Measurements from ENCODE around the gene CCNL2. TPM values are rescaled to one million over a fixed set of nuclear protein-coding genes. Genes with fewer than 3 reads are reported as not detected.

CCNL2 gene
- total RNA-seq, 2 experiments from 2014 or later: 120 to 124 TPM

- Mint-ChIP-seq H3K27me3 (peaks cover 12% of the 10 kb centered on the region), H3K36me3 (no peaks in the 10 kb centered on the region), H3K9me3 (ENCODE audit: low read depth) (no peaks in the 10 kb centered on the region), H3K27ac (no peak overlapping the region), H3K4me1 (peaks cover 2% of the 10 kb centered on the region), H3K4me3 (peak overlapping the region; percentile 20)
- CTCF ChIA-PET: no interaction called here
- ATAC-seq: no peak
- no peak for DNase-seq
Measured at GRCh38 chr1:1435911-1436629, 36.9 kb upstream of the CCNL2 start.

DNA sequence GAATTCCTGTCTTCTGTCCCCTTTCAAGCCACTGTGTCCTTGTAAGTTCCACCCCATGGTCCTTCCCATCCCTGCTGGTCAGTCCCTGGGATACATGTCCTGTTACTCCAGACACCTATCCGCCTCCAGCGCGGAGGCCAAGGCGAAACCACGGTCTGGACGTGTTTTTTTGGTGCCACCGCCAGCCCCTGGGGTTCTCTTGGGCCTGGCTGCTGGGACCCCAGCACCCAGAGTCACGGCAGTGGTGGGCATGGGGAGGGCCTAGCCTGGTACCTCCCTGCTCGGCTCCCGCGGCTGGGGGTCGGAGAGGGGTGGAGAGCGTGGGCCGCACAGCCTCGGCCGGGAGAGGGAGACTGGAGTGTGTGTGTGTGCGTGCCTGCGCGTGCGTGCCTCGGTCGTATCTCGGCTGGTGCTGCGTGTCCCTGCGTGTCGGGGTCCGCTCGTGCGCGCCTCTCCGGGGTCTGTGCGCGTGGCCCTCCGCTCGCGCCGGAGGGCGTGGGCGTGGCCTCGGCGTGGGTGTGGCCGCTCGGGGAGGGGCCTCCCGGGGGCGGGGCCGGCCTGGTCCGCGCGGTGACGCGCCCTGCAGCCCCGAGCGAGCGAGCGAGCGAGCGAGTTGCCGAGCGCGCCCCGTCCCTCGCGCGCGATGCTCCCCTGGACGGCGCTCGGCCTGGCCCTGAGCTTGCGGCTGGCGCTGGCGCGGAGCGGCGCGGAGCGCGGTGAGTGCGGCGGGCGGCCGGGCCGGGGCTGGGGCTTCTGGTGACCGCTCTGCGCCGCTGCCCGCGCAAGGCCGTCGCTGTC, 36.2 kb upstream of the CCNL2 start, which contains the start of gene VWA1:
Gene VWA1, plus strand, starts transcription at position 585 of the 798 bp plus-strand sequence. Its CDS starts 59 bp downstream, at position 644.
- Mint-ChIP-seq H3K27ac (no peak within 1 kb of the TSS), H3K9me3 (ENCODE audit: low read depth) (no peaks in the 10 kb centered on the region), H3K4me3 (peak within 1 kb of the TSS; percentile 20), H3K27me3 (peaks cover 12% of the 10 kb centered on the region), H3K36me3 (no peaks in the 10 kb centered on the region), H3K4me1 (peaks cover 2% of the 10 kb centered on the region)
- CTCF ChIA-PET: no interaction called here
- DNase-seq (peak; percentile 72), ATAC-seq (peak; percentile 89)

- Mint-ChIP-seq H3K27me3 (peaks cover 17% of the 10 kb centered on the region), H3K9me3 (ENCODE audit: low read depth) (no peaks in the 10 kb centered on the region), H3K36me3 (no peaks in the 10 kb centered on the region), H3K27ac (no peak overlapping the region), H3K4me1 (peaks cover 2% of the 10 kb centered on the region), H3K4me3 (peak overlapping the region; percentile 11)
- ATAC-seq (no peak), DNase-seq (no peak)
- CTCF ChIA-PET: no interaction called here
Measured at GRCh38 chr1:1434824-1435105, 35.6 kb upstream of the CCNL2 start.

DNA sequence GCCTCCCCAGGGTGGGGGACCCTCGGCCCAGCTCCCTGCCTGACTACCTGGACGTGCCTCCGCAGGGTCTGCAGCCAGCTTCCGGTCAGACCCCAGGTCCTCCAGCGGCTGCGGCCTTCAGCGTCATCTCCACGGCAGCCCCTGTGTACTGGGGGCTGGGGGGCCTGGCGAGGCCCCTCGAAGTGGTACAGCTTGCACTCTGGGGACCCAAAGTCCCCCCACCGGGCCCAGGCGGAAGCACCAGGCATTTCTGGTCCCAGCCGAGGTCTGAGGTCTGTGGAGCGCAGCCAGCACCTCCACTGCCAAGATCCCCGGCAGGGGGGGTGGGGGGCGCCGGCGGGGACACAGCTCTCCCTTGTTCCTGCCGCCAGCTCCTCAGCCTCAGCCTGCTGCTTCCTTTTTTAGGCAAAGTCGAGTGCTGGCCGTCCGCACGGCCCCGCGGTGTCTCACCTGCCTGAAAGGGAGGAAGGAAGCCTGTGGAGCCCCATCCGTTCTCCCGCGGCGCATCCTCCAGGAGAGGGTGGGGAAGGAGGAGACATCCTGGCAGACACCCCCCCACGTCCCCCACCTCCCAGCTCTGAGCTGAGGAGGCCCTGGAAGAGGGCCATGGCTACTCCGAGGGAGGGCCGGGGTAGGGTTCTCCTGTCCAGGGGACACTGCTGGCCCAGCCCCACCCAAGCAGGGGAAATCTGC, 35.1 kb upstream of the CCNL2 start:
- CTCF ChIA-PET: interaction anchor here (0.9 kb wide), 1 partner anchor 63 kb away, joined by 3 read pairs; no protein-coding TSS in a partner anchor
- H3K36me3 Mint-ChIP-seq: no peaks in the 10 kb centered on the region
- H3K9me3 Mint-ChIP-seq (ENCODE audit: low read depth): no peaks in the 10 kb centered on the region
- H3K4me1 Mint-ChIP-seq: peaks cover 2% of the 10 kb centered on the region
- no peak overlapping the region for H3K4me3 Mint-ChIP-seq
- DNase-seq (no peak), ATAC-seq (no peak)
- H3K27me3 Mint-ChIP-seq: peaks cover 20% of the 10 kb centered on the region
- no peak overlapping the region for H3K27ac Mint-ChIP-seq

DNA sequence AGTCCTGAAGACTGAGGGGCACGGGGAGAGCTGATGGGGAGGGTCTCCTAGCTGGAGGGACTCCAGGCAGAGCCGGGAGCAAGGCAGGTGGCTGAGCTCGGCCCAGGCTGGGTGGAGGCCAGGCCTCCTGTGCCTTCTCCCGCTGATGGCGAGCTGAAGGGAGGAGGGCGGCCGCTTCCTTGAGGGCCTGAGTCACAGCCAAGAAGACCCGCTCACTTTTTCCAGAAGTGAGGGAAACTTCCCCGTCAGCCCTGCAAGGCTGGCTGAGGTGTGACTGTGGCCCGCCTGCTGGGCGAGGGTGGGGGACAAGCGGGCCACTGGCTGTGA, 34.6 kb upstream of the CCNL2 start:
- Mint-ChIP-seq H3K4me3 (no peak overlapping the region), H3K27ac (no peak overlapping the region), H3K4me1 (peaks cover 2% of the 10 kb centered on the region), H3K27me3 (peaks cover 22% of the 10 kb centered on the region), H3K36me3 (no peaks in the 10 kb centered on the region), H3K9me3 (ENCODE audit: low read depth) (no peaks in the 10 kb centered on the region)
- ATAC-seq (peak; percentile 16), DNase-seq (no peak)
- CTCF ChIA-PET: interaction anchor here (0.9 kb wide), 1 partner anchor 62 kb away, joined by 3 read pairs; no protein-coding TSS in a partner anchor

DNA sequence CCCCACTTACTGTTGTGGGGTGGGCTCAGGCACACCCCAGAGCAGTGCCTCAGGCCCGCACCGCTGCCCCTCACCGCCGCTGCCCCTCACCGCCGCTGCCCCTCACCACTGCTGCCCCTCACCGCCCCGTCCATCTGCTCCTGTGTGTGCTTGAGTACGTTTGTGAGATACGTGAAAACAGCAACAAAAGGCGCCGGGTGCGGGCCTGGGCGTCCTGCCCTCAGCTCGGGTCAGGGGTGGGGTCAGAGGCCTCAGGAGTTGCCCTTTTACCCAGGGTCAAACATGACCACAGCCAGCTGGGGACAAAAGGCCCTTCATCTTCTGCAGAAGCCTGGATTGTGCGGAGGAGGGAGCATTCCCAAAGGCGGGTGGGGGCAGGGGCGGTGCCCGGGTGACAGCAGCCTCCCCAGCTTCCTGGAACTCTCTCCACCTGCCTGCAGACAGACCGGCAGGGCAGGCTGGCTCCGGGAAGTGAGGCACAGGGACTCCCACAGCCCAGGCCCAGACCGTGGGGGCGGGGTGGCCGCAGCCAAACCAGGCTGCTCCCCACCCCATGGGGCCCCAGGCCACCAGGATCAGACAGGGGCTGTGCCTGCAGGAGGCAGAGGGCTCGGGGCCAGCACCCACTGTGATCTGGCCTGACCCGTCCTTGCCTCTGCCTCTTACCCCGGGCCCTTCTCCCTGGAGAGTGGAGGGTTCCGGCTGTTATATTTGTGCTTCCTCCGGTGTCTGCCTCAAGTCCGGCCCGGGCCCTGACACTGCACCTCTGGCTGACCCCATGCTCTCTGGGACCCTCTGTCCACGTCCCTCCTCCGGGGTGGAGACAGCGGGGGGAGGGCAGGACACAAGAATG, 34.0 kb upstream of the CCNL2 start:
- H3K27me3 Mint-ChIP-seq: peaks cover 26% of the 10 kb centered on the region
- no peaks in the 10 kb centered on the region for H3K36me3 Mint-ChIP-seq
- CTCF ChIA-PET: interaction anchor here (0.9 kb wide), 1 partner anchor 61 kb away, joined by 3 read pairs; no protein-coding TSS in a partner anchor
- no peak for ATAC-seq
- no peak overlapping the region for H3K27ac Mint-ChIP-seq
- no peak overlapping the region for H3K4me3 Mint-ChIP-seq
- peaks cover 2% of the 10 kb centered on the region for H3K4me1 Mint-ChIP-seq
- no peaks in the 10 kb centered on the region for H3K9me3 Mint-ChIP-seq (ENCODE audit: low read depth)
- DNase-seq: no peak

- no peak for DNase-seq
- no peak overlapping the region for H3K4me3 Mint-ChIP-seq
- H3K4me1 Mint-ChIP-seq: peaks cover 2% of the 10 kb centered on the region
- CTCF ChIA-PET: no interaction called here
- H3K27me3 Mint-ChIP-seq: peaks cover 26% of the 10 kb centered on the region
- H3K36me3 Mint-ChIP-seq: no peaks in the 10 kb centered on the region
- H3K27ac Mint-ChIP-seq: no peak overlapping the region
- no peaks in the 10 kb centered on the region for H3K9me3 Mint-ChIP-seq (ENCODE audit: low read depth)
- no peak for ATAC-seq
Measured at GRCh38 chr1:1432274-1432950, 33.3 kb upstream of the CCNL2 start.

DNA sequence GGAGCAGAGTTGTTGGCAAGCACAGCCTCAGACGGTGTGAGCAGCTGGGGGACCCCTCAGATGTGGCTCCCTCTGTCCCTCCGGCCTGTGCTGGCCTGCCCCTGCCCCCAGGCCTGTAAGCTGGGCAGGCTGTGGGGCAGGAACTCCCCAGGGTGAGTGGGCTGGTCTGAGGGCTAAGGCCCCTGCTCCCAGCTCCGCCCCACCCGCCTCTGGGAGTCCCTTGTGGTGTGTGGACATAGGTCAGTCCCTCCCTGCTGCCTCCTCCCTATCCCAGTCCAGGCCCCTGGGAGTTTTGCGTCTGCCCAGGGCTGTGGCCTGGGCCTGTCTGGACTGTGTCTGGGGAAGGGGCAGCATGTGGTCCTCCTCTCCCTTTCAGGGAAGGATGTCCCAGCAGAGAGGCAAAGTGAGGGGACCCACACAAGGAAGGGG, 32.7 kb upstream of the CCNL2 start:
- Mint-ChIP-seq H3K27ac (no peak overlapping the region), H3K9me3 (ENCODE audit: low read depth) (no peaks in the 10 kb centered on the region), H3K36me3 (no peaks in the 10 kb centered on the region), H3K27me3 (peaks cover 26% of the 10 kb centered on the region), H3K4me3 (no peak overlapping the region), H3K4me1 (peaks cover 2% of the 10 kb centered on the region)
- no peak for DNase-seq
- no peak for ATAC-seq
- CTCF ChIA-PET: no interaction called here

DNA sequence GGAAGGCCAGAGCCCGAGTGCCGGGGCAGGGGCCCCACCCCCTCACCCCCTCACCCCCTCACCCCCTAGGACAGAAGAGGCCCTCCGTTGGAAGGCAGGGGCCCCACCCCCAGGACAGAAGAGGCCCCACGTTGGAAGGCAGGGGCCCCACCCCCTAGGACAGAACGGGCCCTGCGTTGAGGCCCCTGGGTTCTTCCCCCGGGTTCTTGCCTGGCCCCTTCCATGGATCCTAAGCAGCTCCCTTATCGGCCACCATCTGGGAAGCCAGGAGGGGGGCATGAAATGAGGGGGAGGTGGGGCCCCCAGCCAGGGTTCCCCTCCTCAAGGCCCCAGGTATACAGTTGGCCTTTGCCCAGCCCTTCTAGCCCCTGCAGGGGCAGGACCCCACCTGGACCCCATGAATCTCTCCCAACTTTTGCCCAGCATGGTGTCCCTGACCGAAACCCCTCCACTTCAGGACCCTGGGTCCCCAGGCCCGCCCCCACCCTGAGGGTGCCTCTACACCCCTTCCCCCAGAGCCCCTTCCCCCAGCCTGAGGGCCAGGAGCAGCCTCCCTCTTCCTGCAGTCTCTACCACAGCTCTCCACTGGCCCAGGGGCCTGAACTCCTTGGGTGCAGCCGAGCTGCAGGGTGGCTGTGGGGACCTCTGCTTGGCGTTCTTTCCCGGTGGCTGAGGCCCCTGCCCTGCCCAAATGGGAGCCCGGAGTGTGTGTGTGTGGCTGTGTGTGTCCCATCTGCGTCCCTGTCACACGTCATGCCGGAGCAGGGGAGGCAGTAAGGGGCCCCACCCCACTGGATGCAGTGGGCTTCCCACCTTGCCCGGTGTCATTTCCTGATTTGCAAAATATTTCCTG, 32.1 kb upstream of the CCNL2 start:
- Mint-ChIP-seq H3K9me3 (ENCODE audit: low read depth) (no peaks in the 10 kb centered on the region), H3K4me1 (peaks cover 3% of the 10 kb centered on the region), H3K27ac (no peak overlapping the region), H3K36me3 (no peaks in the 10 kb centered on the region), H3K4me3 (no peak overlapping the region), H3K27me3 (peaks cover 23% of the 10 kb centered on the region)
- CTCF ChIA-PET: no interaction called here
- DNase-seq (no peak), ATAC-seq (no peak)

GRCh38 chr1:1430114-1430982, 31.2 kb upstream of the CCNL2 start:
- H3K4me1 Mint-ChIP-seq: peaks cover 3% of the 10 kb centered on the region
- no peak overlapping the region for H3K4me3 Mint-ChIP-seq
- CTCF ChIA-PET: interaction anchor here (0.7 to 2.0 kb wide), 2 partner anchors 11 to 173 kb away, joined by 3 to 8 read pairs; no protein-coding TSS in a partner anchor
- DNase-seq (no peak), ATAC-seq (no peak)
- H3K36me3 Mint-ChIP-seq: no peaks in the 10 kb centered on the region
- H3K27me3 Mint-ChIP-seq: peaks cover 28% of the 10 kb centered on the region
- H3K27ac Mint-ChIP-seq: no peak overlapping the region
- H3K9me3 Mint-ChIP-seq (ENCODE audit: low read depth): no peaks in the 10 kb centered on the region

DNA sequence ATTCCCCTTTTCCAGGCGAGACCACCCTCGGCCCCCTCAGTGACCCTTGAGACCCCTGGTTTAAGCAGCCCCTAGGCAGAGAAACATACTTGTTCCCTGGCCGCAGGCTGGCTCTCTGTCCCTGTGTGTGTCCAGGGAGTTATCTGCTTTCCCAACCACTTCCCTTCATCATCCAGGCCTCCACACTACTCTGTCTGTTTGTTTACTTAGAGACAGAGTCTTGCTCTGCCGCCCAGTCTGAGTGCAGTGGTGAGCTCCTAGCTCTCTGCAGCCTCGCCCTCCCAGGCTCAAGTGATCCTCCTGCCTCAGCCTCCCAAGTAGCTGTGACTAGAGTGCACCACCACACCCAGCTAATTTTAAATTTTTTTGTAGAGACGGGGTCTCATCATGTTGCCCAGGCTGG, 30.5 kb upstream of the CCNL2 start:
- Mint-ChIP-seq H3K4me3 (no peak overlapping the region), H3K27me3 (peaks cover 29% of the 10 kb centered on the region), H3K4me1 (peaks cover 3% of the 10 kb centered on the region), H3K9me3 (ENCODE audit: low read depth) (no peaks in the 10 kb centered on the region), H3K27ac (no peak overlapping the region), H3K36me3 (no peaks in the 10 kb centered on the region)
- CTCF ChIA-PET: interaction anchor here (0.7 to 2.0 kb wide), 2 partner anchors 11 to 174 kb away, joined by 3 to 8 read pairs; no protein-coding TSS in a partner anchor
- ATAC-seq (no peak), DNase-seq (no peak)
